GM19395 (cell line): ENCODE measurements around the gene CYP19A1.
"Not testable (repeated sequence)": the region's sequence is repeated elsewhere in the genome, so short reads cannot be mapped to it uniquely, and the experiment has no call there.

Experiments
- ATAC-seq: cut with Tn5 transposase; IDR thresholded peaks from one replicate; pipeline ENCODE4 v1.9.1; 2021; ENCODE audit warnings: mild to moderate bottlenecking, moderate library complexity; ENCODE audit not compliant: unreplicated experiment

CYP19A1 gene

GRCh38 chr15:51302480-51302879, 35.9 kb downstream of the CYP19A1 start:
- no peak for ATAC-seq

DNA sequence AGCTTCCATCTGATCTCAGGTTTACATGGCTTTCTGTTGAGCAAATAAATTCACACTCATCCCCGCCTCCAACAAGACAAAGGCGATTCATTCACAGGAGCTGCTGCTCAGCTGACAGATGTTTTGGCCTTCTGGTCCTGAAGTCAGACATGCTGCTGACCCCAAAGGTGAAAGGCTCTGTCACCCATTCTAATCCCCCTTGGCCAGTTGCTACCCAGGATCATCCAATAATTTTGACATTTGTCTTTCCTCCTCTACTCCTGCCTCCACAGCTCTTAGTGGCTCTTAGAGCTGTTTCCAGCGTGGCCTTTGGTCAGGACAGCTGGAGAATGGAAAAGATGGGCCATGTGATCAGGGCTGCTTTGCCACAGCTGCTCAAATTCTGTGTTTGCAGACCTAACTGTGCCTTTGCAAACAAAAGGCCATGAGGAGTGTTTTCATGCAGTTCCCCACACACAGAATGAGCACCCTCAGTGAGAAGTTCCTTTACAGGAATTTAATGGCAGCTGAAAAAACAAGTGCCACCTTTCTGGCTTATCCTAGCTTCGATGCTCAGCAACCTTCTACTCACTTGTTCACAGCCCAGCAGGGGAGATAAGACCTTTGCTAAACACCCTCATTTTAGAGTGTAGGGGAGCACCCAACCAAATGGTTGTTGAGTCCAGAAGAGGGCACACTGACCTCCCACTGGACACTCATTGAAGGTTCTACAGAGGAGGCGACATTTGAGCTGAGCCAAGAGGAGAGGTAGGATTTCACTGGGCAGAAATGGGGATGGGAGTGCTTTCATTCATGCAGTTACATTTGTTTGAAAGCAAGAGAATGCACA, 39.0 kb downstream of the CYP19A1 start:
- ATAC-seq, result no peak

- ATAC-seq, result no peak
Measured at GRCh38 chr15:51298620-51299019, 39.8 kb downstream of the CYP19A1 start.

- ATAC-seq, result no peak
Measured at GRCh38 chr15:51290720-51291119, 47.7 kb downstream of the CYP19A1 start.

GRCh38 chr15:51289290-51289689, 49.1 kb downstream of the CYP19A1 start:
- no peak for ATAC-seq

- ATAC-seq, result no peak
Measured at GRCh38 chr15:51288143-51289065, 50.0 kb downstream of the CYP19A1 start.

DNA sequence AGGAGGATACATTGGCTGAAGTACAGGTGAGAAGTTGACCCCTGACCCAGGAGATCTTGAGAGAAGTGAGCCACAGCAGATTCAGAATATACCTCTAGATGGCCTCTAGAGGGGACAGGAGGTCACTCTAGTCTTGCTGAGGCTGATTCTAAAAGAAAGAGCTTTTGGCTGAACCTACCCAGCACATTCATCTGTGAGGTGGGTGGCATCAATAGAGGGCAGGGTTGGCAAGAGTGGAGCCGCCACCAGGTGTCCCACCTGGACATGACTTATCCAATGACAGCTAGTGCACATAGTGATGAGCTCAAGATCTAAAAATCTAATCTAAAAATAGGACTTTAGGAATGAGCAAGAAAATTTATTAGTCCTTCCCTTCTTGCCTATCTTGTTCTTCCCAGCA, 51.6 kb downstream of the CYP19A1 start:
- ATAC-seq, result no peak

DNA sequence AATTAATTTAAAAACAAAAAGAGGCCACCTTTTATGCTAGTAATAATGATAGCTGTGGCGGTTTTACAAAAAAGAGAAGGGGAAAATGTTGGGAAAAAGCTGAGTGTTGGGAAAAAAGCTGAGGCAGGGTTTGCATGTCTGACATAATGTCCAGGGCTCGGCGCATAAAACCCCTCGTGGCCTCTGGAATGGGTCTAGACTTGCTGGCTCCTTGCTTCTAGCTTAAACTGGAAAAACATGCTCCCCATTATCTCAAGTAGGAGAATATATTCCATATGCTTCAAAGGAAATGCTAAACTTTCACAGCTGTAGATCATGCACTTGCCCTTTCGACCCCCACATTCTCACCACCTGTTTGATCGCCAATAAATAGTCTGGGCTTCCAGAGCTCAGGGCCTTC, 53.0 kb downstream of the CYP19A1 start:
- ATAC-seq, result no peak

DNA sequence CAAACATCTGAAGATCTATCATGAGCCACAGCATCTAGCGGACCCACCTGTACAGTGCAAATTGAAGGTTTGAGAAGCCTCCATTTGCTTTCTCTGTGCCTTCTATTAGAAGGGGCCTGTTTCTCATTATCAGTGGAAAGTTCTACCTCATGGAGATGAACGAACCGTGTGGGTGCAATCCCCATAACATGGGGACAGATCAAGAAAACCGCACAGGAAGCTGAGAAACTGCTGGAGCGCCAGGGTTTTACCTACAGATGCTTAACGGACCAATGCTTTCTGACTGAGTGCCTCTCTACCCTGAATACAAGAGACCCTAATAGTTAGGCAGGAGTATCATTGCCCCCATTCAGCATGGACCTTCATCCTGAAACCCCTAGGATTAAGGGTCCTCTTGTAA, 53.5 kb downstream of the CYP19A1 start:
- no peak for ATAC-seq

DNA sequence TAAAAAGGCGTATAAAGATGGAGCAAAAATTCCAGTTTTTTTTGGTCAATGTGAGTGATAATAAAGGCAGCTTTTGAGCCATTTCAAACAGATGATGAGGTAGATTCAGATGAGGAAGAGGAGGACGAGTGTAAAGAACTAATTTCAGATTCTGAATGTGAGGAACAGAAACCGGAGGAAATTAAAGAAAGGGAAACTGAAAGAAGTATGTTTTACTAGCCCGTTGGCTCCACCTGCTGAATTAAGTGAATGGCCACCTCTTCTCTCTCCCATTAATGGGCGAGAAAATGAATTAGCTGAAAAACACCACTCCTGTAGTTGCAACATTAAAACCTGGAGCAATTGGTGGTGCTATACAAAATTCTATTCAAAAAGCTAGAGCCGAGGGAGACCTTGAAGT, 55.4 kb downstream of the CYP19A1 start:
- ATAC-seq, result no peak

DNA sequence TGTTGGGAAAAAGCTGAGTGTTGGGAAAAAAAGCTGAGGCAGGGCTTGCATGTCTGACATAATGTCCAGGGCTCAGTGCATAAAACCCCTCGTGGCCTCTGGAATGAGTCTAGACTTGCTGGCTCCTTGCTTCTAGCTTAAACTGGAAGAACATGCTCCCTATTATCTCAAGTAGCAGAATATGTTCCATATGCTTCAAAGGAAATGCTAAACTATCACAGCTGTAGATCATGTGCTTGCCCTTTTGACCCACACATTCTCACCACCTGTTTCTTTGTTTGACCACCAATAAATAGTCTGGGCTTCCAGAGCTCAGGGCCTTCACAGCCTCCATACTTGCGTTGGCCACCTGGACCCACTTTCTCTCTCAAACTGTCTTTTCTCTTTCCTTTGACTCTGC, 56.2 kb downstream of the CYP19A1 start:
- ATAC-seq, result not testable (repeated sequence)

- ATAC-seq, result no peak
Measured at GRCh38 chr15:51281368-51281967, 56.9 kb downstream of the CYP19A1 start.

GRCh38 chr15:51280838-51281237, 57.6 kb downstream of the CYP19A1 start:
- no peak for ATAC-seq

- ATAC-seq, result no peak
Measured at GRCh38 chr15:51279391-51279790, 59.0 kb downstream of the CYP19A1 start.

DNA sequence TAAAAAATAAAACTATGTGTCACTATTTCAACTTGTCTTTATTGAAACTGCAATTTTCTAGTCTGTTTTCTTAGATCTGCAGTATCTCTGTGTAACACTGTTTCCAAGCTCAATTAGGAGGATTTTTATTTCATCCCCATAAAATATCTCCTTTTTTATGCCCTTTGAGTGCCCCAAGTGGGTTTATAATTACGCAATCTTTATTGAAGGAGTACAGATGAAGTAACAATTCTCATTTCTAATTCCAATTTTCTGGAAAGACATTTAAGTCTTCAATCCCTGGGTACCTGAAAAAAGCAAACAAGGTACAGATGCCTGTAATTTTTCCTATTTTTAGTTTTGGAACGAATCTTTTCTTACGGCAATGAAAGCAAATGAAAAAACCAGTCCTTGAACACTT, 61.3 kb downstream of the CYP19A1 start:
- no peak for ATAC-seq

GRCh38 chr15:51274956-51275355, 63.4 kb downstream of the CYP19A1 start:
- no peak for ATAC-seq

DNA sequence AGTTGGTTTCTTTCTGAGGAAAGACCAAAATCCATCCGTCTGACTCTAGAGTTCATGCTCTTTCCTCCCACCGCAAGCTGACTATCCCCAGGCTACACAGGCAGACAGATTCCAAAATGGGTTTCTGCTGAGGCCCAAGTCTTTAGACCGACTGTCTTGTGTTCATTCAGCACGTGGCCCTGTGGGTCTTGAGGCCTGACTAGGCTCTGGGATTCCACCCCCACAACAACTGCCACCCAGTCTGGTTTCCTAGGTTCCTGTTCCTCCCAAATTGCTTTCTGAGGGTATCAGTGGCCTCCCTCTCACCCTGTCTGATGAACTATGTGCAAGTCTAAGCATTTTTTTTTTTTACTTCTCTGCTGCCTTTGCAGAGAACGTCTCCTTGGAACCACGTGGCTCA, 67.7 kb downstream of the CYP19A1 start:
- ATAC-seq, result no peak

GRCh38 chr15:51269496-51269895, 68.9 kb downstream of the CYP19A1 start:
- no peak for ATAC-seq

DNA sequence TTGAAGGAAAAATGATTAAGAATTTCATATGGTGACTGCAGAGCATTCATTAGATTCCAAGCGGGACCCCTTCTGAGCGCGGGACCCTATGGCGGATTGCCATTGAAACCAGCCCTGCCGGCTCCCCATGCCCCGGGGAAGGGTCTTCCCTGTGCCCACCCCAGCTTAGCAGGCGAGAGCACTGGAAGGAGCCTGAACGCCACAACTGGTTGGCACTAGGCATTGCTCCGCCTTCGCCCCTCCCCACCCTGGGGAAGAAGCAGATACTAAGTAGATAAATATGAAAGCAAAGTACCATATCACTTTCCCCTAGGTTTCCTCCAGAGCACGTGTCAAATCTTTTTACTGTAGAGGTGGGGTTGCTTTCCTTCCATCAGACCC, 70.7 kb downstream of the CYP19A1 start:
- no peak for ATAC-seq

DNA sequence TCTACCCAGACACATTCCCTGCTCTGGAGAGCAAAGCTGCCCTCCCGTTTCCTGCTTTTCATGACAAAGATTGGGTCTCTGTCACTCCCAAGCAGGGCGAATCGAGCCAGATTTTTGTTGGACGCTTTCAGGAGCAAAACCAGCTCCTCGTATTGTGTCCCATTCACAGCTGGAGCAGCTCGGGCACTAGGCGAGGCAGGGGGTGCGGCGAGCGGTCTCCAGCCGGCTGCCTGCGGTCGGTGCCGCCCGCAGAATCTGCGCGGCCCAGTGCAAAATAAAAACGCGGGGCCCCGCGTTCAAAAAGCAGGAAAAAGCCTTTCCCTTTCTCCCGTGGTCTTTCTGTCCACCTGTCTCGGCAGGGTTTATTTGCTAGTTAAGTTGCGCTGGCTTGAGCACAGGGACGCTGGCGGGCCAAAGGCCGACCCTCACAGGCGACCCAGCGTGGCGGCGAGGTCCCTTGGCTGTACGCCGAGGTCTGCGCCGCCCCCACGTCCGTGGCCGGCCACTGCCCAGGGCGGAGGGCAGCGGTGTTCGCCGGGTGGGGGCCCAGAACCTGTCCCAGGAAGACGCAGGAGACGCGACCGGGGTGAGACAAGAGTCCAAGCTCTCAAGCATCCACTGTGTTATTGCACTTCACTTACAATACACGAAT, 71.2 kb downstream of the CYP19A1 start:
- ATAC-seq, result no peak

DNA sequence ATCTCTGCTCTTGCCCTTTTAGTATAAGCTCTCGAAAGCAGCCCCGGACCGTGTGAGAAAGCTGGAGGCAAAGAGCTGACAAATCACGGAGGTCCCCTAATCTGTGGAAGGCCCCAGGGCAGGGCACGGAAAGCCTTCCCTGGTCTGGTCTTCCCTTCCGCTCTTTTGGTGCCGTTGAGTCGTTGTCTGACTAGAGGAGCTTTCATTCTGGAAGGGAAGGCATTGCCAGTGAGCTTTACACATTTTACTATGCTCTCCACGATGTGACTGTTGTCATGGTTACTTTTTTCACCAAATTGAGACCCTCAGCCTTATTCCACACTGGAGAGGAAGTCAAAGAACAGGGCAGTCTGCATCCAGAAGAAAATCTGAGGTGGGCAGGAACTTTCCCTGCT, 71.7 kb downstream of the CYP19A1 start:
- ATAC-seq, result no peak
